Loucy (cell line): Measurements from ENCODE around the gene SYT7.

Source experiments
- EZH2phosphoT487 ChIP-seq: fragments of 200-600 bp; IDR thresholded peaks from 2 replicates; pipeline ENCODE4 v1.6.1; 2018; ENCODE audit warnings: antibody characterized with exemption, mild to moderate bottlenecking, moderate library complexity, borderline replicate concordance
- TF ChIP-seq, protein P1 (sequence below): fragments of 200-600 bp; sonication (generic); conservative IDR thresholded peaks from 2 replicates; pipeline ENCODE4 v1.5.1; 2014; ENCODE audit warnings: mild to moderate bottlenecking, antibody characterized with exemption, low read length

DNA sequence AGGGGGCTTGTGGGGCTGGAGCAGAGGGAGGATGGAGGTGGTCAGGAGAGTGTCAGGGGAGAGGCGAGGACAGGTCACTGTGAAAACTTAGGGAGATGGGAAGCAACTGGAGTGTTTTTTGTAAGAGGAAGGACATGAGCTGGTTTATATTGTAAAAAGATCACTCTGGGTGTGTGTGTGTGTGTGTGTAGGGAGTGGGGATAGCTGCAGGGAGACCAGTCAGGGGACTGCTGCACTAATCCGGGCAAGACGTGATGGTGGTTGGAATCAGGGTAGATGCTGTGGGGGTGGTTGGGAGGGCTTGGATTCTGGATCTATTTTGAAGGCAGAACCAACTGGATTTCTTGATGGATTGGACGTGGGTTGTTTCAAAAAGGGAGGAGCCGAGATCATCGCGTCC is 11.3 kb upstream of the SYT7 start:
- no peak for TF ChIP-seq EZH2phosphoT487
- TF ChIP-seq, protein P1, sequence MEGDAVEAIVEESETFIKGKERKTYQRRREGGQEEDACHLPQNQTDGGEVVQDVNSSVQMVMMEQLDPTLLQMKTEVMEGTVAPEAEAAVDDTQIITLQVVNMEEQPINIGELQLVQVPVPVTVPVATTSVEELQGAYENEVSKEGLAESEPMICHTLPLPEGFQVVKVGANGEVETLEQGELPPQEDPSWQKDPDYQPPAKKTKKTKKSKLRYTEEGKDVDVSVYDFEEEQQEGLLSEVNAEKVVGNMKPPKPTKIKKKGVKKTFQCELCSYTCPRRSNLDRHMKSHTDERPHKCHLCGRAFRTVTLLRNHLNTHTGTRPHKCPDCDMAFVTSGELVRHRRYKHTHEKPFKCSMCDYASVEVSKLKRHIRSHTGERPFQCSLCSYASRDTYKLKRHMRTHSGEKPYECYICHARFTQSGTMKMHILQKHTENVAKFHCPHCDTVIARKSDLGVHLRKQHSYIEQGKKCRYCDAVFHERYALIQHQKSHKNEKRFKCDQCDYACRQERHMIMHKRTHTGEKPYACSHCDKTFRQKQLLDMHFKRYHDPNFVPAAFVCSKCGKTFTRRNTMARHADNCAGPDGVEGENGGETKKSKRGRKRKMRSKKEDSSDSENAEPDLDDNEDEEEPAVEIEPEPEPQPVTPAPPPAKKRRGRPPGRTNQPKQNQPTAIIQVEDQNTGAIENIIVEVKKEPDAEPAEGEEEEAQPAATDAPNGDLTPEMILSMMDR, result no peak
